ENCODE data around the gene BTF3.
"Not testable (repeated sequence)": the region's sequence is repeated elsewhere in the genome, so short reads cannot be mapped to it uniquely, and the experiment has no call there.

GRCh38 chr5:73456462-73456861 is 41.8 kb upstream of the BTF3 start:
- TF ChIP-seq CTCF (IDR thresholded peaks at IDR 0.05; ENCODE audit: borderline replicate concordance, extremely low read depth, low read length, poor library complexity, severe bottlenecking); EZH2 (IDR thresholded peaks at IDR 0.05; ENCODE audit: borderline replicate concordance, low read depth, low read length, severe bottlenecking): not testable (repeated sequence)

Measured in DND-41 (cell line).